Loucy (cell line): ENCODE data around the gene LAMB4.

Experiments
- H2AFZ ChIP-seq: fragments of 200-600 bp; sonication (generic); 2 replicates; pipeline ENCODE4 v1.6.0; 2016; ENCODE audit warnings: antibody characterized with exemption, mild to moderate bottlenecking, low read length, moderate library complexity
- H3F3A ChIP-seq: fragments of 200-600 bp; 2 replicates; pipeline ENCODE4 v1.6.0; 2016; ENCODE audit warnings: antibody characterized with exemption, low read depth, mild to moderate bottlenecking
- H3K27me3 ChIP-seq: fragments of 200-600 bp; sonication (generic); 2 replicates; pipeline ENCODE4 v1.6.1; 2014; ENCODE audit warnings: low read length, mild to moderate bottlenecking; ENCODE audit not compliant: insufficient read depth, poor library complexity, severe bottlenecking
- H3K36me3 ChIP-seq: fragments of 200-600 bp; sonication (generic); 2 replicates; pipeline ENCODE4 v1.6.1; 2016; ENCODE audit warnings: low read length; ENCODE audit not compliant: insufficient read depth
- H3K4me1 ChIP-seq: fragments of 200-600 bp; sonication (generic); 2 replicates; pipeline ENCODE4 v1.5.1; 2014; ENCODE audit warnings: low read length, mild to moderate bottlenecking; ENCODE audit not compliant: insufficient read depth, poor library complexity, severe bottlenecking
- H3K4me2 ChIP-seq: fragments of 200-600 bp; sonication (generic); 2 replicates; pipeline ENCODE4 v1.6.0; 2014; ENCODE audit warnings: antibody characterized with exemption, low read length, low read depth, mild to moderate bottlenecking; ENCODE audit not compliant: poor library complexity, severe bottlenecking
- H3K4me3 ChIP-seq: fragments of 200-600 bp; sonication (generic); 2 replicates; pipeline ENCODE4 v1.5.1; 2014; ENCODE audit warnings: low read length, mild to moderate bottlenecking, mixed read lengths; ENCODE audit not compliant: poor library complexity, severe bottlenecking
- H3K79me2 ChIP-seq: fragments of 200-600 bp; sonication (generic); 2 replicates; pipeline ENCODE4 v1.6.1; 2014; ENCODE audit warnings: low read length; ENCODE audit not compliant: insufficient read depth
- H3K9ac ChIP-seq: fragments of 200-600 bp; sonication (generic); 2 replicates; pipeline ENCODE4 v1.6.0; 2014; ENCODE audit warnings: mild to moderate bottlenecking, low read depth, low read length, moderate library complexity; ENCODE audit not compliant: poor library complexity, severe bottlenecking
- H3K9me2 ChIP-seq: fragments of 200-600 bp; sonication (generic); replicated peaks from 2 replicates; pipeline ENCODE4 v1.6.1; 2016; ENCODE audit warnings: low read depth, low read length, mixed read lengths
- H3K9me3 ChIP-seq: fragments of 200-600 bp; sonication (generic); 2 replicates; pipeline ENCODE4 v1.6.1; 2014; ENCODE audit warnings: mild to moderate bottlenecking, antibody characterized with exemption, low read length, low read depth; ENCODE audit not compliant: insufficient read depth
- H4K20me1 ChIP-seq: fragments of 200-600 bp; sonication (generic); 2 replicates; pipeline ENCODE4 v1.6.0; 2014; ENCODE audit warnings: antibody characterized with exemption, low read length, mild to moderate bottlenecking; ENCODE audit not compliant: insufficient read depth, poor library complexity, severe bottlenecking
- EZH2phosphoT487 ChIP-seq: fragments of 200-600 bp; IDR thresholded peaks from 2 replicates; pipeline ENCODE4 v1.6.1; 2018; ENCODE audit warnings: antibody characterized with exemption, mild to moderate bottlenecking, moderate library complexity, borderline replicate concordance
- TF ChIP-seq, protein P1 (sequence below): fragments of 200-600 bp; sonication (generic); conservative IDR thresholded peaks from 2 replicates; pipeline ENCODE4 v1.5.1; 2014; ENCODE audit warnings: mild to moderate bottlenecking, antibody characterized with exemption, low read length

The LAMB4 gene

DNA sequence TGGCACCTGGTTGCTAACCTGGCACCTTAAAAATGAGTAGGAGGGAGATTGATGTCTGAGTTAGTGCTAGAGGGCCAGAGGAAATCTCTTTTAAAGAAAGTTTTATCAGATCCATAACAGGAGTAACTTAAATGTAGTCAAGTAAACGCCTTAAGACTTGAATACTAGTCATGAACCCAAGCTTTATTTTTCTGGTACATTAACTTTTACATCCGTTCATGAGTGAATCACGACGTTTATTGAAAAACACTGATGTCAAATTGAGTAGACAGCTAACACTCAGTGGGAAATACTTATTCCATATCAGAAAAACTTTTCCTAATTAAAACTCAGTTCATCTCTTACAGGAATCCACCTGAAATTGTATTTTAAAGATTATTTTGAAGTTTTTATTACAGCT, 120.3 kb downstream of the LAMB4 start:
- Histone ChIP-seq H3K9ac (no peak overlapping the region), H3F3A (no peaks in the 10 kb centered on the region), H3K27me3 (no peaks in the 10 kb centered on the region), H3K4me2 (no peak overlapping the region), H3K36me3 (no peaks in the 10 kb centered on the region), H3K9me2 (no peaks in the 10 kb centered on the region), H3K4me3 (no peak overlapping the region), H3K79me2 (no peaks in the 10 kb centered on the region), H2AFZ (no peak overlapping the region), H4K20me1 (no peaks in the 10 kb centered on the region), H3K4me1 (no peaks in the 10 kb centered on the region), H3K9me3 (no peaks in the 10 kb centered on the region)
- TF ChIP-seq, protein P1, sequence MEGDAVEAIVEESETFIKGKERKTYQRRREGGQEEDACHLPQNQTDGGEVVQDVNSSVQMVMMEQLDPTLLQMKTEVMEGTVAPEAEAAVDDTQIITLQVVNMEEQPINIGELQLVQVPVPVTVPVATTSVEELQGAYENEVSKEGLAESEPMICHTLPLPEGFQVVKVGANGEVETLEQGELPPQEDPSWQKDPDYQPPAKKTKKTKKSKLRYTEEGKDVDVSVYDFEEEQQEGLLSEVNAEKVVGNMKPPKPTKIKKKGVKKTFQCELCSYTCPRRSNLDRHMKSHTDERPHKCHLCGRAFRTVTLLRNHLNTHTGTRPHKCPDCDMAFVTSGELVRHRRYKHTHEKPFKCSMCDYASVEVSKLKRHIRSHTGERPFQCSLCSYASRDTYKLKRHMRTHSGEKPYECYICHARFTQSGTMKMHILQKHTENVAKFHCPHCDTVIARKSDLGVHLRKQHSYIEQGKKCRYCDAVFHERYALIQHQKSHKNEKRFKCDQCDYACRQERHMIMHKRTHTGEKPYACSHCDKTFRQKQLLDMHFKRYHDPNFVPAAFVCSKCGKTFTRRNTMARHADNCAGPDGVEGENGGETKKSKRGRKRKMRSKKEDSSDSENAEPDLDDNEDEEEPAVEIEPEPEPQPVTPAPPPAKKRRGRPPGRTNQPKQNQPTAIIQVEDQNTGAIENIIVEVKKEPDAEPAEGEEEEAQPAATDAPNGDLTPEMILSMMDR: no peak
- TF ChIP-seq EZH2phosphoT487: no peak

DNA sequence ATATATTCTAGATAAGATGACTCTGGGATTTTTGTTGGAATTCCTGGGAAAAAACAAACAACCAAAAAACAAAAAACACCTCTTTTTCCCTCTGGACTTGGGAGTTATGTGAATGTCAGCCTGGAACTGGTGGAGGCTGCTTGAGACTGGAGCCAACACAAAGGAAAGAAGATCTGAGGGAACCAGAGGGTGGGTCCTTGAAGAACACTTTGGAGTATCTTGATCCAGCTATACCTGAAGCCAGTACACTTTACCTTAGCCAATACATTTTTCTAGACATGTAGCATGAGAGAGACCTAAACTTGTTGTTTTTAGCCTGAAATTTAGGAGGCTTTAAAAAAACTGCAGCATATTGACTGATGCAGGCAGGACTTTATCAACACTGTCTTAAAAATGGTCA, 121.3 kb downstream of the LAMB4 start:
- Histone ChIP-seq H3K27me3 (no peaks in the 10 kb centered on the region), H3K4me1 (no peaks in the 10 kb centered on the region), H3K9me3 (no peaks in the 10 kb centered on the region), H4K20me1 (no peaks in the 10 kb centered on the region), H2AFZ (no peak overlapping the region), H3K9me2 (no peaks in the 10 kb centered on the region), H3K36me3 (no peaks in the 10 kb centered on the region), H3K4me2 (no peak overlapping the region), H3K4me3 (no peak overlapping the region), H3K9ac (no peak overlapping the region), H3F3A (no peaks in the 10 kb centered on the region), H3K79me2 (no peaks in the 10 kb centered on the region)
- TF ChIP-seq, protein P1: no peak
- no peak for TF ChIP-seq EZH2phosphoT487

DNA sequence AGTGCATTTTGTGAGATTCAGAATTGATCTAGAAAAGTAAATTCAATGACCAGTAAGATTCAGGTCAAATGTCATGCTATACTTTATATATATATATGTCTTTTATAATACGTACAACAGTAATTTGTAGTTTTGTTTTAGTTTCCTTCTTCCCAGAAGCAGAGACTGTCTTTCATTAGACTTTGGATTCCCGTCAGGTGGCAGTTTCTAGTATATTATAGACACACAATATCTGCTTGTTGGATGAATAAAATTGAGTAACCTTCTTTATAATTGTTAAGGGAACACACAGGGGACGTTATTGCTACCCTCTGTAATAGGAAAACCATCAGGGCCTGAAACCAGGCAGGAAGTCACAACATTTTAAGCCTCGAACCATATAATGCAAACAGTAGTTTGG, 121.9 kb downstream of the LAMB4 start:
- Histone ChIP-seq H3K4me3 (no peak overlapping the region), H4K20me1 (no peaks in the 10 kb centered on the region), H2AFZ (no peak overlapping the region), H3K4me2 (no peak overlapping the region), H3K4me1 (no peaks in the 10 kb centered on the region), H3F3A (no peaks in the 10 kb centered on the region), H3K79me2 (no peaks in the 10 kb centered on the region), H3K9me3 (no peaks in the 10 kb centered on the region), H3K36me3 (no peaks in the 10 kb centered on the region), H3K27me3 (no peaks in the 10 kb centered on the region), H3K9me2 (no peaks in the 10 kb centered on the region), H3K9ac (no peak overlapping the region)
- TF ChIP-seq EZH2phosphoT487: no peak
- TF ChIP-seq, protein P1: no peak
